K562 (cell line): ENCODE results near the gene SRRT. TPM values are rescaled to one million over a fixed set of nuclear protein-coding genes. Genes with fewer than 3 reads are reported as not detected.
A peak's percentile ranks its signal among the peaks of the same experiment; 100 is the strongest.

Experiments
- ATF1 ChIP-seq, 2 experiments: fragments of 450-650 bp in 1 of 2; IDR thresholded peaks; 2 replicates each; pipeline ENCODE4 v1.6.1; 2016; ENCODE audit warnings: missing compliant biosample characterization in 1 of 2, missing genetic modification characterization in 1 of 2
- CBFB ChIP-seq: sonication (generic); formaldehyde crosslinking; IDR thresholded peaks from 2 replicates; pipeline ENCODE4 v1.4.0; 2020; ENCODE audit warnings: mild to moderate bottlenecking, missing genetic modification reagents
- COPS2 ChIP-seq: fragments of 450-650 bp; conservative IDR thresholded peaks from 2 replicates; pipeline ENCODE4 v1.6.1; 2016; ENCODE audit warnings: mild to moderate bottlenecking, moderate library complexity
- ETV5 ChIP-seq: sonication (generic); formaldehyde crosslinking; IDR thresholded peaks from 2 replicates; pipeline ENCODE4 v1.4.0; 2020; ENCODE audit warnings: low read depth, mild to moderate bottlenecking, missing genetic modification reagents
- EWSR1 ChIP-seq: fragments of 450-650 bp; IDR thresholded peaks from 2 replicates; pipeline ENCODE4 v1.6.1; 2018; ENCODE audit warnings: borderline replicate concordance, mild to moderate bottlenecking, low read depth, moderate library complexity; ENCODE audit not compliant: partially characterized antibody
- FIP1L1 ChIP-seq: fragments of 200-400 bp; formaldehyde crosslinking; IDR thresholded peaks from 2 replicates; pipeline ENCODE4 v1.6.1; 2018; ENCODE audit warnings: mild to moderate bottlenecking, low read depth, low read length; ENCODE audit not compliant: poor library complexity, severe bottlenecking
- FOXJ3 ChIP-seq: sonication (generic); formaldehyde crosslinking; IDR thresholded peaks from 2 replicates; pipeline ENCODE4 v1.4.0; 2020; ENCODE audit warnings: mild to moderate bottlenecking, missing genetic modification reagents
- HNRNPK ChIP-seq: fragments of 200-400 bp; formaldehyde crosslinking; IDR thresholded peaks from one replicate; pipeline ENCODE4 v1.6.1; 2018; ENCODE audit warnings: mild to moderate bottlenecking, low read depth, low read length; ENCODE audit not compliant: poor library complexity, severe bottlenecking
- HOXB6 ChIP-seq: fragments of 250-450 bp; sonication (Bioruptor Pico); IDR thresholded peaks from 2 replicates; pipeline ENCODE4 v1.5.1; 2022; ENCODE audit warnings: mild to moderate bottlenecking, borderline replicate concordance
- KAT2B ChIP-seq: IDR thresholded peaks from one replicate; pipeline ENCODE4 v1.6.1; 2012; ENCODE audit warnings: low read depth, mild to moderate bottlenecking, control low read depth, inconsistent platforms, low read length, moderate library complexity
- KAT8 ChIP-seq: fragments of 450-650 bp; IDR thresholded peaks from 2 replicates; pipeline ENCODE4 v1.6.1; 2016; ENCODE audit warnings: low read depth, mild to moderate bottlenecking
- LARP7 ChIP-seq: fragments of 450-650 bp; IDR thresholded peaks from 2 replicates; pipeline ENCODE4 v1.6.1; 2016
- MAFG ChIP-seq: fragments of 450-650 bp; conservative IDR thresholded peaks from 2 replicates; pipeline ENCODE4 v1.6.1; 2016; ENCODE audit warnings: missing genetic modification characterization, missing compliant biosample characterization
- POLR2H ChIP-seq: IDR thresholded peaks from 2 replicates; pipeline ENCODE4 v1.6.1; 2016; ENCODE audit warnings: missing genetic modification characterization, low read depth, mild to moderate bottlenecking, control low read depth, missing compliant biosample characterization, moderate library complexity
- RBFOX2 ChIP-seq: fragments of 200-400 bp; formaldehyde crosslinking; IDR thresholded peaks from 2 replicates; pipeline ENCODE4 v1.6.1; 2017; ENCODE audit warnings: low read depth, mild to moderate bottlenecking, low read length, moderate library complexity
- RBM25 ChIP-seq: fragments of 200-400 bp; formaldehyde crosslinking; IDR thresholded peaks from 2 replicates; pipeline ENCODE4 v1.6.1; 2018; ENCODE audit warnings: low read length, low read depth, moderate library complexity; ENCODE audit not compliant: severe bottlenecking
- SIN3A ChIP-seq, 2 experiments: fragments of 150-350 bp in 1 of 2; IDR thresholded peaks; 2 replicates each; pipeline ENCODE4 v1.6.1; 2011 to 2016; ENCODE audit warnings: borderline replicate concordance in 2 of 2, low read depth in 2 of 2, low read length in 2 of 2, mild to moderate bottlenecking in 2 of 2, moderate library complexity in 2 of 2; ENCODE audit not compliant: control insufficient read depth in 1 of 2
- SLC30A9 ChIP-seq: fragments of 250-450 bp; sonication (Bioruptor Pico); IDR thresholded peaks from 2 replicates; pipeline ENCODE4 v1.8.0; 2022; ENCODE audit warnings: mild to moderate bottlenecking, moderate library complexity
- SRSF3 ChIP-seq: fragments of 200-400 bp; formaldehyde crosslinking; IDR thresholded peaks from 2 replicates; pipeline ENCODE4 v1.6.1; 2016; ENCODE audit warnings: mild to moderate bottlenecking, low read length, moderate library complexity; ENCODE audit not compliant: insufficient read depth
- TEAD1 ChIP-seq, 2 experiments: fragments of 450-650 bp in 1 of 2; sonication (generic) in 1 of 2; formaldehyde crosslinking; IDR thresholded peaks; 2 replicates each; pipeline versions ENCODE4 v1.4.0 to v1.8.0; 2020 to 2022; ENCODE audit warnings: mild to moderate bottlenecking in 2 of 2, missing genetic modification reagents in 1 of 2
- U2AF1 ChIP-seq: fragments of 200-400 bp; formaldehyde crosslinking; optimal IDR thresholded peaks from 2 replicates; pipeline ENCODE3; 2017; ENCODE audit warnings: mild to moderate bottlenecking, low read depth, low read length, moderate library complexity
- ZNF253 ChIP-seq: fragments of 250-450 bp; sonication (Bioruptor Pico); conservative IDR thresholded peaks from 2 replicates; pipeline ENCODE4 v1.6.1; 2021; ENCODE audit warnings: mild to moderate bottlenecking
- ZNF274 ChIP-seq: IDR thresholded peaks from 2 replicates; pipeline ENCODE4 v1.6.1; 2011; ENCODE audit warnings: low read depth, mild to moderate bottlenecking, low read length, moderate library complexity, borderline replicate concordance
- ZNF436 ChIP-seq: fragments of 250-450, 450-650 bp; sonication (Bioruptor Pico); formaldehyde crosslinking; IDR thresholded peaks from 2 replicates; pipeline ENCODE4 v1.7.0; 2020; ENCODE audit warnings: mild to moderate bottlenecking
- ZNF507 ChIP-seq: conservative IDR thresholded peaks from 2 replicates; pipeline ENCODE4 v1.6.1; 2017; ENCODE audit warnings: missing genetic modification characterization, missing compliant biosample characterization
- polyA plus RNA-seq, 8 experiments: library from polyadenylated mRNA; depleted of rRNA in 4 of 8; stranded (reverse) in 5 of 8; unstranded in 3 of 8; fragments of >200 nt; fragmentation: Nextera tagmentation in 2 of 8; fragmentation: Illumina TruSeq in 1 of 8; extraction: Ambion mirVana in 2 of 8; extraction: Trizol in 1 of 8; gene quantifications; 2 replicates each; pipeline versions ENCODE4 v1.2.1 to v1.2.3, GENCODE V29; 2011 to 2014; ENCODE audit warnings: inconsistent platforms in 1 of 8, missing spikeins in 1 of 8
- total RNA-seq, 7 experiments: library from RNA; depleted of rRNA in 6 of 7; stranded (reverse); fragments of >200 nt in 6 of 7; fragmentation: Illumina TruSeq in 2 of 7; extraction: Trizol in 2 of 7; gene quantifications; 2 replicates each; pipeline versions ENCODE4 v1.2.1 to v1.2.3, GENCODE V29; 2011 to 2021; ENCODE audit warnings: low replicate concordance in 1 of 7
- TF ChIP-seq, protein P1 (sequence below): sonication (generic); formaldehyde crosslinking; IDR thresholded peaks from 2 replicates; pipeline ENCODE4 v1.8.0; 2022; ENCODE audit warnings: mild to moderate bottlenecking, missing genetic modification reagents, borderline replicate concordance

Gene SRRT
- total and polyA plus RNA-seq, 9 of the 15 experiments (the other 6 are each of a cell fraction or from before 2014, with no cell fraction given): 10.3 to 263 (median 84.4) TPM

- TF ChIP-seq EWSR1: no peak
- no peak for TF ChIP-seq CBFB (CRISPR knock-in tag)
- peak; percentile 66; the same call in 1 of the 2 replicates for TF ChIP-seq POLR2H (tag)
- TF ChIP-seq SIN3A (IDR thresholded peaks at IDR 0.05; ENCODE audit: borderline replicate concordance in 2 of 2, control insufficient read depth in 1 of 2, low read depth in 2 of 2, low read length in 2 of 2): peak in 1 of 2 experiments; percentile 69; a peak in 2 of 4 replicates
- TF ChIP-seq COPS2: no peak
- no peak for TF ChIP-seq ZNF436 (CRISPR knock-in tag)
- no peak for TF ChIP-seq RBM25
- TF ChIP-seq ZNF274: no peak
- TF ChIP-seq FOXJ3 (CRISPR knock-in tag): no peak
- no peak for TF ChIP-seq KAT2B
- TF ChIP-seq U2AF1: no peak
- peak; percentile 64 for TF ChIP-seq MAFG (tag)
- peak; percentile 99 to 100 for TF ChIP-seq TEAD1 (CRISPR knock-in tag; IDR thresholded peaks at IDR 0.05)
- no peak for TF ChIP-seq ZNF507
- TF ChIP-seq KAT8: no peak
- TF ChIP-seq HNRNPK: no peak
- TF ChIP-seq SRSF3: peak; percentile 83; the same call in 1 of the 2 replicates
- 0 out of 2 replicates have a peak, but pooled peaks have one; percentile 14 for TF ChIP-seq ETV5 (CRISPR knock-in tag)
- TF ChIP-seq, protein P1, sequence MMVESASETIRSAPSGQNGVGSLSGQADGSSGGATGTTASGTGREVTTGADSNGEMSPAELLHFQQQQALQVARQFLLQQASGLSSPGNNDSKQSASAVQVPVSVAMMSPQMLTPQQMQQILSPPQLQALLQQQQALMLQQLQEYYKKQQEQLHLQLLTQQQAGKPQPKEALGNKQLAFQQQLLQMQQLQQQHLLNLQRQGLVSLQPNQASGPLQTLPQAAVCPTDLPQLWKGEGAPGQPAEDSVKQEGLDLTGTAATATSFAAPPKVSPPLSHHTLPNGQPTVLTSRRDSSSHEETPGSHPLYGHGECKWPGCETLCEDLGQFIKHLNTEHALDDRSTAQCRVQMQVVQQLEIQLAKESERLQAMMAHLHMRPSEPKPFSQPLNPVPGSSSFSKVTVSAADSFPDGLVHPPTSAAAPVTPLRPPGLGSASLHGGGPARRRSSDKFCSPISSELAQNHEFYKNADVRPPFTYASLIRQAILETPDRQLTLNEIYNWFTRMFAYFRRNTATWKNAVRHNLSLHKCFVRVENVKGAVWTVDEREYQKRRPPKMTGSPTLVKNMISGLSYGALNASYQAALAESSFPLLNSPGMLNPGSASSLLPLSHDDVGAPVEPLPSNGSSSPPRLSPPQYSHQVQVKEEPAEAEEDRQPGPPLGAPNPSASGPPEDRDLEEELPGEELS (CRISPR knock-in tag): no peak
- TF ChIP-seq LARP7: no peak
- peak; percentile 83 for TF ChIP-seq ATF1 (CRISPR knock-in tag; IDR thresholded peaks at IDR 0.05)
- peak; percentile 99 for TF ChIP-seq ATF1 (tag; IDR thresholded peaks at IDR 0.05)
- no peak for TF ChIP-seq FIP1L1
- TF ChIP-seq ZNF253 (CRISPR knock-in tag): peak; percentile 45; the same call in 1 of the 2 replicates
- no peak for TF ChIP-seq HOXB6 (CRISPR knock-in tag)
- TF ChIP-seq SLC30A9 (CRISPR knock-in tag): no peak
- TF ChIP-seq RBFOX2: peak; percentile 84
Observed at GRCh38 chr7:100867040-100867775, 7.7 kb upstream of the SRRT start, which contains the start of gene TRIP6 (continued).
